Left renal cortex interstitium (tissue), 4 donors: ENCODE results near the gene RRAGA. TPM values are rescaled to one million over a fixed set of nuclear protein-coding genes. Genes with fewer than 3 reads are reported as not detected.
"Not testable (repeated sequence)": the region's sequence is repeated elsewhere in the genome, so short reads cannot be mapped to it uniquely, and the experiment has no call there.

Experiments used
- DNase-seq, 4 donors: peaks; one replicate each; pipeline ENCODE4 v3.0.0-alpha.2; 2013; ENCODE audit warnings: low read depth in 4 of 4, low spot score in 2 of 4, missing footprints in 1 of 4
- polyA plus RNA-seq, 4 donors: library from polyadenylated mRNA; unstranded; fragments of 120-200 nt; gene quantifications; one replicate each; pipeline ENCODE4 v1.2.1, GENCODE V29; 2013; ENCODE audit not compliant: insufficient read length in 4 of 4

RRAGA gene, protein sequence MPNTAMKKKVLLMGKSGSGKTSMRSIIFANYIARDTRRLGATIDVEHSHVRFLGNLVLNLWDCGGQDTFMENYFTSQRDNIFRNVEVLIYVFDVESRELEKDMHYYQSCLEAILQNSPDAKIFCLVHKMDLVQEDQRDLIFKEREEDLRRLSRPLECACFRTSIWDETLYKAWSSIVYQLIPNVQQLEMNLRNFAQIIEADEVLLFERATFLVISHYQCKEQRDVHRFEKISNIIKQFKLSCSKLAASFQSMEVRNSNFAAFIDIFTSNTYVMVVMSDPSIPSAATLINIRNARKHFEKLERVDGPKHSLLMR
- 100 to 1,000 TPM in 3 of 4 donors, 10 to 100 TPM in 1; 89.4 to 125 (median 109) TPM for polyA plus RNA-seq

DNA sequence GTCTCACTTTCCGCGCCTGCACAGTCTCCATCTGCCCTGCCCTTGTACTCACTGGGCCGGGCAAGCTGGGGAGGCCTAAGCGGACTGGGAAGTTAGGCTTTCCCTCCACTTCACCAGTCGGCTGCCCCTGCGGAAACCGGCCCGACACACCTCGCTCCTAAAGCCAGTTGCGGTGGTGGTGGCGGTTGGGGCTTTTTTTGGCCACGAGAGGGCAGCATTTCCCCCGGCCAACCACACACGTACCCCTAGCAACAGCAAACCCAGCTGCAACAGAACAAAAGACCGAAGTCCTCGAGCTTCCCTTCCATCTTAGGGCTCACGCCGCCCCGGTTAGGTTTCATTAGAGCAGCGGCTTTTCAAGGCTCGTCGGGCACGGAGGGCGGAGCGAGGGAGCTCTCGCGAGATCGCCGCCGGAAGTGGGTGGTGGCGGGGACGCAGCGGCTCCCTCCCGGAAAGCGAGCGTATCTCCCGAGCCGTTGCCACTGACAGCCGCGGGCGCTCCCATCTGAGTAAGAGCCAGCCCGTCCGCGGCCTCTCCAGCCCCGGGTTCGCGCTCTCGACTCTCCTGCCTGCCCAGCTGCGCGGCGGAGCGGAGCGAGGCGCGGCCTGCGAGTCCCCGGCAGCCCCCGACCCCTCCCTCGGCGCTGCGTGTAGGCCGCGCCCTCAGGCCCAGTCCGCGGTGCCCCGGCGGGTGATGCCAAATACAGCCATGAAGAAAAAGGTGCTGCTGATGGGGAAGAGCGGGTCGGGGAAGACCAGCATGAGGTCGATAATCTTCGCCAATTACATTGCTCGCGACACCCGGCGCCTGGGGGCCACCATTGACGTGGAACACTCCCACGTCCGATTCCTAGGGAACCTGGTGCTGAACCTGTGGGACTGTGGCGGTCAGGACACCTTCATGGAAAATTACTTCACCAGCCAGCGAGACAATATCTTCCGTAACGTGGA lies at the start of gene RRAGA:
RRAGA (plus strand) TSS at position 462 of the 951 bp plus-strand sequence; CDS start at position 695, 233 bp downstream.
- peak; percentile 87 to 95 (median 92) for DNase-seq

DNA sequence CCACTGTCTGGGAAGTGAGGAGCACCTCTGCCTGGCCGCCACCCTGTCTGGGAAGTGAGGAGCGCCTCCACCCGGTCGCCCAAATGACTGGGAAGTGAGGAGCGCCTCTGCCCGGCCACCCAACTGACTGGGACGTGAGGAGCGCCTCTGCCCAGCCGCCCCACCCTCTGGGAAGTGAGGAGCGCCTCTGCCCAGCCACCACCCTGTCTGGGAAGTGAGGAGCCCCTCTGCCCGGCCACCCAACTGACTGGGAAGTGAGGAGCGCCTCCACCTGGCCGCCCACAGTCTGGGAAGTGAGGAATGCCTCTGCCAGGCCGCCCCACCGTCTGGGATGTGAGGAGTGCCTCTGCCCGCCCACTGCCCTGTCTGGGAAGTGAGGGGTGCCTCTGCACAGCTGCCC lies 49.1 kb upstream of the RRAGA start:
- DNase-seq = no peak

DNA sequence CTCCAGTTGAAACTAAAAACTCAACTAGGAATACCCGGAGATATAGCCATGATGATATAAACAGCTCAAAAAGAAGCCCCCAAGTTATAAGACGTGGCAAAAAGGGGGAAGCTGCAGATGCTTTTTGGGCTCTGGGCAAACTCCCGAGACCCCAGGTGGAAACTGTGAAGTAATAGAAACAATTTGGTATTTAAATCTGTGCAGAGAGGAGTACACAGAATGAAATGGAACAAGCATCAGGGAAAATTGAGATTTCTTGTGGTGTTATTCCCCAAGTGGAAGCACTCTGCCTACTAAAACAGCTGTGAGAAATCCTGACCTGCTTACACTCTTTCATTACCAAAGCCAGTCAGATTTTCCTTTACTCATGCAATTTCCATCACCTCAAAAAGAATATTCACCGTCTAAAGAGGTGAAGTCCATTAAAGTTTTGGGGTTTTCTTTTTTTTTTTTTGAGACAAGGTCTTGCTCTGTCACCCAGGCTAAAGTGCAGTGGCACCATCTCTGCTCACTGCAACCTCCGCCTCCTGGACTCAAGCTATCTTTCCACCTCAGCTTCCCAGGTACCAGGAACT lies 39.7 kb upstream of the RRAGA start:
- DNase-seq = no peak

DNA sequence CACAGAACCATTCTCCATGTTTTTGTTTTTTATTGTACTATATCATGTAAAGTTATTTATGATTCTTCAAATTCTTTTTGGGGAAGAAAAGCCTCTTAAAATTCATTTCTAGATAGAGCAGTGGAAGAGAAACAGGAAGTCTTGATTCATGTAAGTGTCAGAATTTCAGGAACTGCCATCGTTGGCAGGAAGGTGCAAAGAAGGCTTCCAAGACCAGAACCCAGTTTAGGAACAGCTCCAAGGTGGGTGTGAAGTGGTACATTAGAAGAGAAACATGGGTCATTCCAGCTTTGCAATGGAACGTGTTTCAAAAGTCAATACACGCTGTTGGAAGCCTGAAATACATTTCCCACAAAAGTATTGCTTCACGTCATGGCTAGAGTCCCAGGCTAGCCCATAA lies 31.0 kb upstream of the RRAGA start:
- DNase-seq = no peak

DNA sequence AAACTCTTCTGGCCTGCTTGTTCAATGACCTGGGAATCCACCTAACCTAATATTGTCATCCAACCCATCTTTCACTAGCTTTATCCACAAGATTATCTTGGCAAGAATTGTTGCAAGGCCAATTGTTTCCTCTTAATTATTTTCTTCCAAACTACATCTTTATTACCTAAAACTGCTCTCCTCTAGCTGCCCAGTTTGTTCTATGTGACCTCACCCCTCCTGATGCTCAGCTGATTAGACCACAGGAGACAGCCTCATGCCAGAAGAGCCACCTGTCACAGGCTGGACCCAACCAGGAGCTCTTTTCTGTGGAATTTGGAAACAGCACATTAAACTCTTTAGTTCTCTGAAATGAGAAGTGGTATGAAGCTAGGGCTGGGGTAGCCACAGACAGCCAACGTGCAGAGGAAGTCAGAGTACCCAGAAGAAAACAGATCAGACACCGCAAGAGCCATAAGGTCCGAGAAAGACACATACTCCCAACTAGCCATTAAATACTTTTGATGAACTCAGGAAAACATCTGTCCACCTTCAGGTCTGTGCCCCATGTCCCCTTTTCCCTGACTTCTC lies 28.3 kb upstream of the RRAGA start:
- no peak for DNase-seq

DNA sequence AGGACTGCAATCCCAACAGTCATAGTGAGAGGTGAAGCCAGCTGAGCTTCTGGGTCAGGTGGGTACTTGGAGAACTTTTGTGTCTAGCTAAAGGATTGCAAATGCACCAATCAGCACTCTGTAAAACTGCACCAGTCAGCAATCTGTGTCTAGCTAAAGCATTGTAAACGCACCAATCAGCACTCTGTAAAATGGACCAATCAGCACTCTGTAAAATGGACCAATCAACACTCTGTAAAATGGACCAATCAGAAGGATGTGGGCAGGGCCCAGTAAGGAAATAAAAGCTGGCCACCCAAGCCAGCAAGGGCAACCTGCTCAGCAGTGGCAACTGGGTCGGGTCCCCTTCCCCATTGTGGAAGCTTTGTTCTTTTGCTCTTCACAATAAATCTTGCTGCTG lies 27.6 kb upstream of the RRAGA start:
- not testable (repeated sequence) for DNase-seq

DNA sequence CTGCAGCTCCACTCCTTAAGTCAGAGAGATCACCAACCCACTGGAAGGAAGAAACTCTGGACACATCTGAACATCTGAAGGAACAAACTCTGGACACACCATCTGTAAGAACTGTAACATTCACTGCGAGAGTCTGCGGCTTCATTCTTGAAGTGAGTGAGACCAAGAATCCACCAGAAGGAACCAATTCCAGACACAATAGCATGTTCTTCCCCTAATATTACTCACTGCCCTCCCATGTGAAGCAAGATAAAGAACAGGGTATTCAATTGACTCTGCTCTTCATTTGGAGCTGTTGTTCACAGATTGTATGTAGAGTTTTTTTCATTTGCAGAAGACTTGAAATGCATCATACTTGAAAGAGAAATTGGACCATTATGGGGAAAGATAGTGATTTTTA lies 27.0 kb upstream of the RRAGA start:
- DNase-seq = no peak

DNA sequence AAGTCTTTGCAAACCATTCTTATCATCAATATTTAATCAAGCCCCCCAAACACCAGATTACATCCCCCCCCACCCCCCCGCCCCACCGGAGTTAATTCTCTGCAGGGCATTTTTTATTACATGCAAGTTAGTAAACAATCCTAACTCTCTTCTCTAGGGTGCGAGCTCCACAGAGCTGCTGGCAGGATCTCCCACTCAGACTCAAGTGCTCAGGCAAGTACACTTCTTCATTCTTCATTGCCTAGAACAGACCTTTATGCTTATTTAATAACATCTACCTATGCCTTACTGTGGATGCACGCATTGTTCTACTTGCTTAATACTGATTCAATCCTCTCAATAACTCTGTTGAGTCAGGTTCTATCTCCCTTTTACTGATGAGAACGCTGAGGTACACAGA lies 26.1 kb upstream of the RRAGA start:
- no peak for DNase-seq

DNA sequence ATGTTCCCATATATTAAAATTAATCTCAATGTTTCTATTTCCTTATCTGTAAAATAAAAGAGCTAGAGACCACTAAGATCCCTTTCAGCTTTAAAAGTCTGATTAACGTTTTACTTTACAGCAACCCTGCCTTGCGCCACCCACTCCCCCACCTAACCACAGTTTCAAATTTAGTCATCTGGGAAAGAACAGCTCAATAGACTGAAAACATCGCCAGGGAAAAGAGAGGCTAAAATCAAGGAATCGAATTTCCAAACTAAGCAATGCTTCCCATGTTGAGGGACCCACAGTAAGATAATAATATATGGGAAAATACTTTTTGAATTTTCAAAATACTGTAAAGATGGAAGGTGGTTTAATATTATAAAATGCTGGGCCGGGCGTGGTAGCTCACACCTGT lies 22.9 kb upstream of the RRAGA start:
- no peak for DNase-seq

DNA sequence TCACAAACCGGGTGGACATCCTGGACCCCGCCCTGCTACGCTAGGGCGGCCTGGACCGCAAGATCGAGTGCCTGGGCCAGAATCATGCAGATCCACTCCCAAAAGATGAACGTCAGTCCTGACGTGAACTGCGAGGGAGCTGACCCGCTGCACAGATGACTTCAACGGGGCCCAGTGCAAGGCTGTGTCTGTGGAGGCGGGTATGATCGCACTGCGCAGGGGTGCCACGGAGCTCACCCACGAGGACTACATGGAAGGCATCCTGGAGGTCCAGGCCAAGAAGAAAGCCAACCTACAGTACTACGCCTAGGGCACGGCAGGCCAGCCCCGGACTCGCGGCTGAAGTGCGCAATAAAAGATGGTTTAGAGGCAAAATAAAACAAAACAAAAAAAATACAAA lies 21.4 kb upstream of the RRAGA start:
- DNase-seq = no peak

DNA sequence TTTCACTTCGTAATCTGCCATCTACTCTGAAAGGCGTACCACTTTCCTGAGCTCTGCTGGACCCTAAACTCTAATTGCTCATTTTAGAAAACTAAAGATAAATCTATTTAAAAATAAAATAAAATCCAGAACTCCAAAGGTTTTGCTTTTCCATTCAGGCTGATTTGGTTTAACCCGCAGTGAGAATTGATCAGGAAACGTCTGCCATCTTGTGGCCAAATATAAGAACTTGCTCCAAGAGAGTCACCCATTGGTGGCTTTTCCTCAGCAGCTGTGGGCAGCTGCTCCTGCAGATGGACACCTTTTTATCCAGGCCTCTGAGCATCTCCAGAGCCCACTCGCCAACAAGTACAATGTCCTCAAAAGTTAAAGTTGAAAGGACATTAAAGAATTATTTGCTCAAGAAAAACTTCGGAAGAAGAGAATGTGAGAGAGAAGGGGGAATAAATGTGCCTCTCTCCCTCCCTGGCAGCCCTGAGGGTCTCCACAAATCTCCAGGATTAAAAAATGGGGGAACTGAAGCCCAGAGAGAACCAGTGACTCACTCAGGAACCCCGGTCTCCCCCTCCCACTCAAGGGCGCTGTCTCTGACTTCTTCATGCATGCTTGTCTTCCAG lies 20.3 kb upstream of the RRAGA start:
- peak in 2 of 4 donors; percentile 63 to 69 for DNase-seq

DNA sequence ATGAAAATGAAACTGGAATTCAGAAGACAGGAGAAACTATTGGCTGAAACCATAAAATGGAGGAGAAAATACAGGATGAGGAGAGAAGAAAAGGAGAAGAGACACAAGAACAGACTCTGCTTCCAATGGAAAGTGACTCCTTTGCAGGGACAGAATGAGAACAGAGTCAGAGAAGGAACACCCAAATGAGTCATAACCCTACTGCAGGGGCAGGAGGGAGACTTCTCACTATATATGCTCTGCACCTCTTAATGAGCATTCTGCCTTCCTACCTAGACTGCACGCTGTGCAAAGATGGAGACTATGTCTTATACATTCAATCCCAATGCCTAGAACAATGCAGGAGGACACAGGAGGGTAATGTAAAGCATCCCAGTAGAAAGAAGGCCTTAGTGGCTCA lies 18.3 kb upstream of the RRAGA start:
- no peak for DNase-seq

DNA sequence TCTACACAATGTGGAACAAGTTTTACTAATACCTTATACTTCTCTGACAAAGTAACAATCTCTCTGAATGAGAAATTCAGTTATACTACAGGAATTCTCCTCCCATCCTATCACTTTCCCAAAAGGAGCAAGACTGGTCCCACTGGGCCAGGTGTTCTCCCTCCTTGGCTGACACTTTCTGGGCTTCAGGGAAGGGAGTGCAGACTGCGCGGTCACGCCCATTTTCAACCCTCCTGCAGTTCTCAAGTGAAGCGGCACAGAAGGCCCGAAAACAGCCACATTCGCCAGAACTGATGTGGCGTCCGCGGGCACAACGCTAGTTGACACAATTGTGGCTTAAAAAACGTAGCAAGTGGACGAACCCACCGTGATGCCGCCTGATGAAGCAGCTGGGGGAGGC lies 16.8 kb upstream of the RRAGA start:
- DNase-seq = no peak

DNA sequence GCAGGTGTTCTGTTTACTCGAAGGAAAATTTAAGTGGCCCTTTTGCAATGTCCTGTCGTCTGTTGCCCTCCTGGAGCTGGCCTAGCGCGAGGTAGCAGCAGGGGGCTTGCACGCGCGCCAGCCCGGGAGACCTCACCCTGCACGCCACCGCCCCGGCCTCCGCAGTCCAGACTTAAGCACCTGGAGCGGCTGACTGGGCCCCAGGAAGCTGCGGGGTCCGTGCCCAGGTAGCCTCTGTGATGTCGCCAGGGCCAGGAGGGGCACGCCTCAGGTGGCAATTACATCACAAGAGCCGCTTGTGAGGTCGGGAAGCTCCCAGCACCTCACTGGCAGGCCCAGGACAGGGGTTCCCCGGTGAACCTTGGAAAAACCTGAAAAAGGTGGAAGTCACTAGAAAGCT lies 16.2 kb upstream of the RRAGA start, which contains the start of gene SAXO1:
SAXO1 (minus strand) TSS at position 195 of the 400 bp plus-strand sequence. CDS start 301 bp downstream, outside the sequence.
- no peak for DNase-seq

DNA sequence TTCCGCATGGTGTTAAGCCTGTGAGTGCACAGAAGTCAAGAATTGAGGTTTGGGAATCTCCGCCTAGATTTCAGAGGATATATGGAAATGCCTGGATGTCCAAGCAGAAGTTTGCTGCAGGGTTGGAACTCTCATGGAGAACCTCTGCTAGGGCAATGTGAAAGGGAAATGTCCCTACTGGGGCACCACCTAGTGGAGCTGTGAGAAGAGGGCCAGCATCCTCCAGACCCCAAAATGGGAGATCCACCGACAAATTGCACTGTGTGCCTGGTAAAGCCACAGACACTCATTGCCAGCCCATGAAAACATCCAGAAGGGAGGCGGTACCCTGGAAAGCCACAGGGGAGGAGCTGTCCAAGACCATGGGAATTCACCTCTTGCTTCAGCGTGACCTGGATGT lies 12.6 kb upstream of the RRAGA start:
- DNase-seq = no peak

DNA sequence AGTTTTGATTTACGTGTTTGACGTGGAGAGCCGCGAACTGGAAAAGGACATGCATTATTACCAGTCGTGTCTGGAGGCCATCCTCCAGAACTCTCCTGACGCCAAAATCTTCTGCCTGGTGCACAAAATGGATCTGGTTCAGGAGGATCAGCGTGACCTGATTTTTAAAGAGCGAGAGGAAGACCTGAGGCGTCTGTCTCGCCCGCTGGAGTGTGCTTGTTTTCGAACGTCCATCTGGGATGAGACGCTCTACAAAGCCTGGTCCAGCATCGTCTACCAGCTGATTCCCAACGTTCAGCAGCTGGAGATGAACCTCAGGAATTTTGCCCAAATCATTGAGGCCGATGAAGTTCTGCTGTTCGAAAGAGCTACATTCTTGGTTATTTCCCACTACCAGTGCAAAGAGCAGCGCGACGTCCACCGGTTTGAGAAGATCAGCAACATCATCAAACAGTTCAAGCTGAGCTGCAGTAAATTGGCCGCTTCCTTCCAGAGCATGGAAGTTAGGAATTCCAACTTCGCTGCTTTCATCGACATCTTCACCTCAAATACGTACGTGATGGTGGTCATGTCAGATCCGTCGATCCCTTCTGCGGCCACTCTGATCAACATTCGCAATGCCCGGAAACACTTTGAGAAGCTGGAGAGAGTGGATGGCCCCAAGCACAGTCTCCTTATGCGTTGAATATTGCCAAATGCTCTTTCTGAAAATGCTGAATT lies 850 bp downstream of the RRAGA start:
- no peak for DNase-seq

DNA sequence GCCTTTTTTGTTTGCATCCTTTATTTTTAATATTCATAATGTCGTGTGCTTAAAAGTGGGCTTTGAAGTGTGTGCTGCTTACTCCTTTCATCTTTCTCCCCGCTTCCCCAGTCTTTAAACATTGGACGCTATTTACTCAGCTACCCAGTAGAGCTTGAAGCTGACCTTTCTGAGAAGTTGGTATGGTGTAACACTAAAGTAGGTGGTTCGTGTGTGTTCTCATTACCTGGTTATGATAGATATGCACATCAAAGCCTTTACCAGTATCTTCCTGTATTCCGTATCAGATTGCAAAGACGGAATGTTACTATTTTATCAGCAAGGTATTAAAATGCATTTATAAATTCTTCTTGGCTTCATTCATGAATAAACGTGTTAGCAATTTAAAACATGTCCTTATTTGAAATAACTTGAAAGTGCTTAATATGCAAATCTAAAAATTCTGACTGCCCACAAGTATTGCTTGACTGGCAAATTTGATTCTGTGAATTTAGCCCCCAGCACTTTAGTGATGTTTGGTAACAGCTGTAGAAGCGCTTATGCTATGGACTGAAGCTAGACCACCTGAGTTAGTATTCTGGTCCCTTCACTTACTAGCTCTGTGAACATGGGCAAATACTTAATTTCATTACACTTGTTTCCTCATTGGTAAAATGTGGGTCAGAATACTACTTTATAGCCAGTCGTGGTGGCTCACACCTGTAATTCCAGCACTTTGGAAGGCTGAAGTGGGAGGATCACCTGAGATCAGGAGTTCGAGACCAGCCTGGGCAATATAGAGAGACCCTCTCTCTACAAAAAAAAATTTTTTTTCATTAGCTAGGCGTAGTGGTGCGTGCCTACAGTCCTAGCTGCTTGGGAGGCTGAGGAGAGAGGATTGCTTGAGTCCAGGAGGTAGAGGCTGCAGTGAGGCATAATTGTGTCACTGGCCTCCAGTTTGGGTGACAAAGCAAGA lies 1.7 kb downstream of the RRAGA start:
- DNase-seq = no peak

DNA sequence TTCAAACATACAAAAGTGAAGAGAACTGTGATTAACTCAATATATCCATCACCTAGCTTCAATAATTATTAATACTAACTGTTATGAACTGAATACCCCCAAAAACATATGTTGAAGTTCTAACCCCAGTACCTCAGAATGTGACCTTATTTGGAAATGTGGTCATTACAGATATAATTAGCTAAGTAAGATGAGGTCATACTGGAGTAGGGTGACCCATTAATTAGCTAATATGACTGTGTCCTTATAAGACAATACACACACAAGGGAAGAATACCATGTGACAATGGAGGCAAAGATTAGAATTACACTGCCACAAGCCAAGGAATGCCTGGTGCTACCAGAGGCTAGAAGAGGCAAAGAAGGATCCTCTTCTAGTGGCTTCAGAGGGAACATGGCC lies 7.8 kb downstream of the RRAGA start:
- DNase-seq = no peak

DNA sequence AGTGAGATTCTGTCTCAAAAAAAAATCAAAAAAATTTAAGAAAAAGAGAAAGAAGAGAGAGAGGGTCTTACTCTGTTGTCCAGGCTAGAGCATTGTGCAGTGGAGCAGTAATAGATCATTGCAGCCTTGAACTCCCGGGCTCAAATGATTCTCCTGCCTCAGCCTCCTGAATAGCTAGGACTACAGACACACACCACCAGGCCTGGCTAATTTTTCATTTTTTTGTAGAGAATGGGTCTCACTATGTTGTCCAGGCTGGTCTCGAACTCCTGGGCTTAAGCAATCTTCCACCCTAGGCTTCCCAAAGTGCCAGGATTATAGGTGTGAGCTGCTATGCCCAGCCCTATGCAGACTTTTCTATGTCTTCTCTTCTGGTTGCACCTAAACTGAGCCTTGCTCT lies 25.0 kb downstream of the RRAGA start:
- DNase-seq = no peak
